Measurements from ENCODE around the gene PRSS27. TPM values are rescaled to one million over a fixed set of nuclear protein-coding genes. Genes with fewer than 3 reads are reported as not detected.

PRSS27 gene
- total RNA-seq, 1 donor, result 0.86 TPM

DNA sequence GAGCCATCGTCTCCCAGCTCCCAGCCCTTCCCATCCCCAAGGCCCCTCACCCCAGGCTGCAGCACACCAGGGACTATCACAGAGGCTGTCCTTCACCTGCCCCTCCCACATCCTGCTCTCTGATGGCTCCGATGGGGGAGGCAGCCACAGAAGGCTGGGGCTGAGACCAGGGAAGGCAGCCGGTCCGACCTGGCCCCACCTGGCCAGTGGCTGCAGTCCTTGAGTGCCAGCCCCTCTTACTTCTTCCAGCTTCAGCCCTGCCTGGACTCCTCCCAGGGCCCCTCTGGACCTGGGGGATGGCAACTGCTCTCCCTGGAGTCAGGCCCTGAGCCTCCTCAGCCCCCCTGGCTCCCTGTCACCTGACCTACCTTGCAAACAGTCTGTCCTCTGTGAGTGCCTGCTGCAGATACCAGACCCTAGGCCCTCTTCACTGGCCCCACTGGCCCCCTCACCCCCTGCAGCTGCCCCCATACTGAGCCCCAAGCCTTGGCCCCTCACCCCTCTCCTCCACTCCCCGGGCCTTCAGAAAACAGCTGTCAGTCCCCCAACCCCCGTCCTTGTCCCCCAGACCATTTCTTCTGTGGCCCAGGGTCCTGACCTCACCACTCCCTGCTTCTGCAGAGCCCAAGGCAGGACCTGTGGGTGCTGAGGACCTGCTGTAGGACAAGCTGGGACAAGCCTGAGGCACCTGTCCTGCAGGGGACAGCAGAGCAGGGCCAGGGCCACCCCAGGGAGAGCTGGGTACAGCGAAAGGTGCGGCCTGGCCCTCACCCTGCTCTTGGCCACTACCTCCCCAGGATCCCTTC, 19.8 kb upstream of the PRSS27 start:
- no peak overlapping the region for H3K4me3 ChIP-seq (ENCODE audit: low read depth, low read length)
- DNase-seq (ENCODE audit: low read depth), result no peak
- TF ChIP-seq CTCF (IDR thresholded peaks at IDR 0.05; ENCODE audit: insufficient read depth, low read depth, low read length), result no peak

DNA sequence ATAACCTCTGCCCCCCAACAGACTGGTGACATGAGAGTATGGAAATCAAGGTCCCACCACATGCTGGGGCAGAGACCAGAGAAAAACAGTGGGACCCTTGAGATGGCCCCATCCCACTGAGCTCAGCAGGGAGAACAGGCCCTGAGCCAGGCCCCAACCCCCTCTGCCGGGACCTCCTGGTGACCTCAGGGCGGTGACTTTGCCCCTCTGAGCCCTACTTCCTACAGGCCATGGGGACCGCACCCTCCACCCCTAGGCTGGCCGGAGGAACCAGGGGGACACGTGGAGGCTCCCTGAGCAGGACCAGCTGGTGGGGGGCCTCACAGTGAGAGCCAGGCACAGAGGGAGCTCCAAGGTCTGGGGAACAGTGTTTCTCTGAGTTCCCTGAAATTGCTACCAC, 18.6 kb upstream of the PRSS27 start:
- TF ChIP-seq CTCF (IDR thresholded peaks at IDR 0.05; ENCODE audit: insufficient read depth, low read depth, low read length), result no peak
- DNase-seq (ENCODE audit: low read depth), result no peak
- H3K4me3 ChIP-seq (ENCODE audit: low read depth, low read length), result no peak overlapping the region

GRCh38 chr16:2737895-2738418, 17.9 kb upstream of the PRSS27 start:
- no peak overlapping the region for H3K4me3 ChIP-seq (ENCODE audit: low read depth, low read length)
- DNase-seq (ENCODE audit: low read depth), result no peak
- TF ChIP-seq CTCF (IDR thresholded peaks at IDR 0.05; ENCODE audit: insufficient read depth, low read depth, low read length), result no peak

GRCh38 chr16:2737238-2737605, 17.2 kb upstream of the PRSS27 start:
- TF ChIP-seq CTCF (IDR thresholded peaks at IDR 0.05; ENCODE audit: insufficient read depth, low read depth, low read length), result no peak
- no peak for DNase-seq (ENCODE audit: low read depth)

DNA sequence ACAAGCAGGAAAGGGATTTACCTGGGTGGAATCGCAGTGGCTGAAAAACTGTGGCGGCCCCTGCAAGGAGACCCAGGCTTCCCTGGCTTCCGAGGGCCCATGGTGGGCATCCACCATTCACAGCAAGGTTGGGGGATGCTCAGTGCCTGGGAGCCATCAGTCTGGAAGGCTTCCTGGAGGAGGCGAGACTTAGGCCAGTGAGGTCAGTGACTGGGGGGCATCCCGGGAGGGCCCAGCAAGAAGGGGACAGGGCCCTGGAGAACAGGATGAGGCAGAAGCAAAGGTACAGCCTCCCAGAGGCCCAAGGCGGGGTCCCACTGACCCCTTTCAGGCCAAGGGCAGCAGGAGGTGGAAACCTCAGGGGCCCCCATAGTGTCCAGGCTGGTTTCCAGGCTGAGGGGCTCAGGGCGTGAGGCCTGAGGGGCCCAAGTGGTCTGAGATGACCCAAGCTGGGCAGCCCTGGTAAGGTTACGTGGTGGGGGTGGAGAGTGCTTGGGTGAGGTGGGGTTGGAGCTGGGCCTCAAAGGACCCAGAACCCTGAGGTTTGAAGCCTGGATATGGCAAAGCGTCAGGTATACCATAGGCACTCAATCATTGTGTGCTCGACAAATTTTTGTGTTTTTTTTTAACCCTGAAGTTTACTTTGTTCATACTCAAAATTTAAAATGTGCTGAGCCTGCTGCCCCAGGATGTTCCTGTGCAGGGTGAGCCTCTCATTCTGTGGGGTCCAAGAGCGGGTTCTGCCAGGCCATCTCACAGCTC, 16.6 kb upstream of the PRSS27 start:
- H3K4me3 ChIP-seq (ENCODE audit: low read depth, low read length), result no peak overlapping the region
- no peak for DNase-seq (ENCODE audit: low read depth)
- no peak for TF ChIP-seq CTCF (IDR thresholded peaks at IDR 0.05; ENCODE audit: insufficient read depth, low read depth, low read length)

More at GRCh38 chr16:2737238-2737605, 17.2 kb upstream of the PRSS27 start:
- no peak overlapping the region for H3K4me3 ChIP-seq (ENCODE audit: low read depth, low read length)

- TF ChIP-seq CTCF (IDR thresholded peaks at IDR 0.05; ENCODE audit: insufficient read depth, low read depth, low read length), result no peak
- no peak for DNase-seq (ENCODE audit: low read depth)
- H3K4me3 ChIP-seq (ENCODE audit: low read depth, low read length), result no peak overlapping the region
Measured at GRCh38 chr16:2734844-2735515, 15.0 kb upstream of the PRSS27 start.

Data from fibroblast of villous mesenchyme (primary cell).